Measurements from ENCODE around the gene ZNF25.
"Not testable (repeated sequence)": the region's sequence is repeated elsewhere in the genome, so short reads cannot be mapped to it uniquely, and the experiment has no call there.

Gene ZNF25

GRCh38 chr10:37937864-37938263, 38.6 kb downstream of the ZNF25 start:
- DNase-seq, result no peak

- DNase-seq, result no peak
Observed at GRCh38 chr10:37934791-37935190, 41.7 kb downstream of the ZNF25 start.

- DNase-seq, result no peak
Observed at GRCh38 chr10:37930423-37930822, 46.0 kb downstream of the ZNF25 start.

- not testable (repeated sequence) for DNase-seq
Observed at GRCh38 chr10:37908165-37908564, 68.3 kb downstream of the ZNF25 start.

- no peak for DNase-seq
Observed at GRCh38 chr10:37906382-37906781, 70.1 kb downstream of the ZNF25 start.

Measured in activated naive CD4-positive, alpha-beta T cell treated with anti-CD3 and anti-CD28 coated beads, Interleukin-2, amount 50 U/mL, for 16 hours (primary cell).